H1 (cell line): ENCODE data around the gene MAGI2. TPM values are rescaled to one million over a fixed set of nuclear protein-coding genes. Genes with fewer than 3 reads are reported as not detected.

ENCODE experiments used
- EZH2 ChIP-seq: fragments of 200-600 bp; sonication (generic); IDR thresholded peaks from 2 replicates; pipeline ENCODE4 v1.7.1; 2012; ENCODE audit warnings: low read depth, mild to moderate bottlenecking, moderate library complexity, low read length, inconsistent platforms; ENCODE audit not compliant: severe bottlenecking
- SIRT6 ChIP-seq: IDR thresholded peaks from one replicate; pipeline ENCODE4 v1.7.1; 2012; ENCODE audit warnings: low read length, inconsistent platforms
- polyA plus RNA-seq, 7 experiments: library from polyadenylated mRNA; depleted of rRNA in 3 of 7; stranded (reverse) in 5 of 7; unstranded in 2 of 7; fragments of >200 nt in 5 of 7; fragments of 200-250 nt in 2 of 7; gene quantifications; 1 replicate in 5 of 7; 2 replicates in 1 of 7; 4 replicates in 1 of 7; pipeline versions ENCODE4 v1.2.1 to v1.2.3, GENCODE V29; 2011 to 2013; ENCODE audit warnings: missing spikeins in 2 of 7, mixed read lengths in 2 of 7
- total RNA-seq: library from RNA; stranded (reverse); fragmentation: NEBNext Ultra II Directional; extraction: Animal tissue kit (Norgen Biotek cat#: 25700); gene quantifications from 2 replicates; pipeline ENCODE4 v1.2.1, GENCODE V29; 2021
- TF ChIP-seq, protein P1 (sequence below), 3 experiments: IDR thresholded peaks; 1 replicate in 2 of 3; 2 replicates in 1 of 3; pipeline versions ENCODE4 v1.5.1 to v1.6.1; 2011; ENCODE audit warnings: low read length in 3 of 3, mild to moderate bottlenecking in 3 of 3, inconsistent platforms in 2 of 3, low read depth in 1 of 3, moderate library complexity in 1 of 3; ENCODE audit not compliant: insufficient read depth in 1 of 3; ENCODE audit errors: control extremely low read depth in 1 of 3

Gene MAGI2
- total and polyA plus RNA-seq, 2 of the 8 experiments (the other 6 are each of a cell fraction or from before 2014, with no cell fraction given), result 6.0 to 27.3 TPM

- TF ChIP-seq EZH2, result no peak
- TF ChIP-seq, protein P1, sequence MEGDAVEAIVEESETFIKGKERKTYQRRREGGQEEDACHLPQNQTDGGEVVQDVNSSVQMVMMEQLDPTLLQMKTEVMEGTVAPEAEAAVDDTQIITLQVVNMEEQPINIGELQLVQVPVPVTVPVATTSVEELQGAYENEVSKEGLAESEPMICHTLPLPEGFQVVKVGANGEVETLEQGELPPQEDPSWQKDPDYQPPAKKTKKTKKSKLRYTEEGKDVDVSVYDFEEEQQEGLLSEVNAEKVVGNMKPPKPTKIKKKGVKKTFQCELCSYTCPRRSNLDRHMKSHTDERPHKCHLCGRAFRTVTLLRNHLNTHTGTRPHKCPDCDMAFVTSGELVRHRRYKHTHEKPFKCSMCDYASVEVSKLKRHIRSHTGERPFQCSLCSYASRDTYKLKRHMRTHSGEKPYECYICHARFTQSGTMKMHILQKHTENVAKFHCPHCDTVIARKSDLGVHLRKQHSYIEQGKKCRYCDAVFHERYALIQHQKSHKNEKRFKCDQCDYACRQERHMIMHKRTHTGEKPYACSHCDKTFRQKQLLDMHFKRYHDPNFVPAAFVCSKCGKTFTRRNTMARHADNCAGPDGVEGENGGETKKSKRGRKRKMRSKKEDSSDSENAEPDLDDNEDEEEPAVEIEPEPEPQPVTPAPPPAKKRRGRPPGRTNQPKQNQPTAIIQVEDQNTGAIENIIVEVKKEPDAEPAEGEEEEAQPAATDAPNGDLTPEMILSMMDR (IDR thresholded peaks at IDR 0.05; ENCODE audit: control extremely low read depth in 1 of 3, insufficient read depth in 1 of 3, low read depth in 1 of 3, low read length in 3 of 3), result no peak
- TF ChIP-seq SIRT6, result no peak
These were observed 369.0 kb downstream of the MAGI2 start (continued) for GRCh38 chr7:79084423-79084822.
